Inflammatory macrophage treated with lipopolysaccharide for 1 hour (primary cell): ENCODE data around the gene SCAF11.

ENCODE experiments used
- DNase-seq, 2 donors: peaks; one replicate each; pipeline ENCODE4 v3.0.0-alpha.2; 2020 to 2022

Gene SCAF11

GRCh38 chr12:45977620-45978019, 12.8 kb downstream of the SCAF11 start:
- no peak for DNase-seq

- no peak for DNase-seq
These were observed 14.9 kb downstream of the SCAF11 start for GRCh38 chr12:45975506-45975905.

GRCh38 chr12:45974883-45975282, 15.5 kb downstream of the SCAF11 start:
- DNase-seq = no peak

- no peak for DNase-seq
These were observed 16.1 kb downstream of the SCAF11 start for GRCh38 chr12:45974171-45974719.

DNA sequence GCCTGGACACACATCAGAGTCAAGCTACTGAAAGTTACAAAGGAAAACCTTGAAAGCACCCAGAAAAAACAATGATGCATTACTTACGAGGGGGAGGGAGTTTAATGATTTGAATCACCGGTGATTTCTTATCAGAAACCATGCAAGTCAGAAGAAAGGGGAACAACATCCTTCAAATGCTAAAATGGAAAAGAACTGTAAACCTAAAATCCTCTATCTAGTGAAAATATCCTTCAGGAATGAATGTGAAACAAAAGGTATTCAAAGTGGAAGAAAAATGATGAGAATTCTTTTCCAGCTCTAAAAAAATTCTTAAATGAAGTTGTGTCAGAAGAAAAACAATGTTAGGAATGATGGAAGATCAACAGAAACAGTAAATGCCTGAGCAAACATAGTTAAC, 16.8 kb downstream of the SCAF11 start:
- DNase-seq = no peak

GRCh38 chr12:45970391-45970790, 20.0 kb downstream of the SCAF11 start:
- DNase-seq = no peak

GRCh38 chr12:45969084-45969483, 21.3 kb downstream of the SCAF11 start:
- DNase-seq = no peak

- DNase-seq = no peak
These were observed 23.9 kb downstream of the SCAF11 start for GRCh38 chr12:45966486-45966885.

- no peak for DNase-seq
These were observed 27.6 kb downstream of the SCAF11 start for GRCh38 chr12:45962553-45963325.

DNA sequence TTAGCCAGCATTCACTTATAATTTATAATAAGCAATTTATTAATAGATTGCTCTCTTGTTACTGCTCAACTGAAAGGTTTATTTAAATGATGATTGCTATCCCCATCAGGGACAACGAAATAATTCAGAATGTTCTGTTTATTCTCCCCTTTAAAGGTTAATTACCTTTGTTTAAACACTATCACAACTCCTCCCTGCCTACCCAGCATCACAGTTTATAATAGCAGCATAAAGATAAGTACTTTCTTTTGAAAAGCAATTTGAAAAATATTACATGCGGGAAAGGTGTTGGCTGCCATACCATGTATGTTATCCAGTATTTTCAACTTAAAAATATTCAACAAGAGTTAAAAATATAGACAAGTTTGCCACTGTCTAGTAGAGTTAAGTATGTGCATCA, 30.6 kb downstream of the SCAF11 start:
- no peak for DNase-seq

DNA sequence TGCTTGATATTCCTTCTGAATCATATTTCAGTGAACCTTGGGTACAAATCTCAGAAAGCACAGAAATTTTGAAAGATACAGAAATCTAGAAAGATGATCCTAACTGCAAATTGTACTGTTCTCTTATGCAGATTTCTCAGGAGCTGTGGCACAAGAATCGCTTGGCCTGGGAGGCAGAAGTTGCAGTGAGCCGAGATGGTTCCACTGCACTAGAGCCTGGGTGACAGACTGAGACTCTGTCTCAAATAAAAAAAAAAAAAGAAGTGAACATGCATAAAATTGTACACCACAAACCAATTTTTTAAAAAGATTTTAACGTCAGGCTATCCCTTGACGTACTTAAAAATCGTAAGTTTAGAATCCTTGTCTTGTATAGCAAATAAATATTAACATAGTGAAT, 31.3 kb downstream of the SCAF11 start:
- no peak for DNase-seq

- no peak for DNase-seq
These were observed 41.8 kb downstream of the SCAF11 start for GRCh38 chr12:45948546-45948945.

- no peak for DNase-seq
These were observed 43.9 kb downstream of the SCAF11 start for GRCh38 chr12:45946435-45946834.

DNA sequence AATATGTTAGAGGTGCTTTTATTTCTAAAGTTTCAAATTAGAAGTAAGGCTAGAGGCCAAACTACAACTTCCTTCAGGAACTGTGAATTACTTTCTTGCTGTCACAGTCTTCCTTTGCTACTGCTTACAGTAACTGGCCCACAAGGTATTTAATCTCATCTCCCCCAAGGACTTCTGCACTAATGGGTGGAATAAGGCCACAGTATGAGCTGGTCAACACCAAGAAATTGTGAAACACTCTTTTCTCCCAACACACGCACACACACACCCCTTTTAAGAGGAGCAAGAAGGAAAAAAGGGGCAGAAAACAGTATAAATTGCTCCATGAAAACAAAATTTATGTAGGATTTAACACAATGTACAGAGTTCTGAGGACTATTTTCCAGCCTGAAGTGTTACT, 45.6 kb downstream of the SCAF11 start:
- DNase-seq = no peak

GRCh38 chr12:45939759-45940158, 50.6 kb downstream of the SCAF11 start:
- DNase-seq = no peak

GRCh38 chr12:45938566-45938965, 51.8 kb downstream of the SCAF11 start:
- DNase-seq = no peak

DNA sequence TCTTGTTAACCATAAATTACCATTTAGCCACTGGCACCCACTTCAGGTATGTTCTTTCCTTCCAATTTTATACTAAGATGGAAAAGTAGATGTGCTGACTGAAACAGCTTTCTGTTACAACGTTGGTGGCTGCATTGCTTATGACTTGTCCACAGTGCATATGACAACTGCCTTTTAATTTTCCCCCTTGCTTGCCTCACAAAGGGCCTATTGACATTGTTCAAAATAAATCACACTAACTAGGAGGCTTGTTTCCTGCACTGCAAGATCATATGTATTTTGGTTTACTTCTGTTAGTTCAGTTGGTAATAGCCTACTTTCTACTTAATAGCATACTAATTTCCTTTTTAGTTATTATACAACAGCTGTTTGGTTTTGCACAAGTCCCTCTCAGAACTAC, 55.4 kb downstream of the SCAF11 start:
- DNase-seq = no peak

- no peak for DNase-seq
These were observed 56.9 kb downstream of the SCAF11 start for GRCh38 chr12:45933504-45933903.

DNA sequence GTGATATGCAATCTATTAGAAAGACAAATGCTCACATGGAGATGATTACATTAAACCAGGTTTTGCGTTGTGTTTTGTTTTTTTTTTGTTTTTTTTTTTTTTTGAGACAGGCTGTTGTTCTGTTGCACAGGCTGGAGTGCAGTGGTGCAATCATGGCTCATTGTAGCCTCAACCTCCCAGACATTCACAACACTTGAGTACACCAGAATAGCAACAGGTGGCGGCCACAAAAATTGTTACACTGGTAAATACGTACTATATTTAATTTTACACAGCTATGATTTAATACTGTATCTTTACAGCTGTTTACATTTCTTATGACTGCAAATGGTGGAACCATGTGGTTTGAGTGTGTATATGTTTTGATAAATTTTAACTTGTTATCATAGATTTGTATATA, 60.0 kb downstream of the SCAF11 start:
- DNase-seq = no peak

- no peak for DNase-seq
These were observed 62.1 kb downstream of the SCAF11 start for GRCh38 chr12:45928309-45928708.

DNA sequence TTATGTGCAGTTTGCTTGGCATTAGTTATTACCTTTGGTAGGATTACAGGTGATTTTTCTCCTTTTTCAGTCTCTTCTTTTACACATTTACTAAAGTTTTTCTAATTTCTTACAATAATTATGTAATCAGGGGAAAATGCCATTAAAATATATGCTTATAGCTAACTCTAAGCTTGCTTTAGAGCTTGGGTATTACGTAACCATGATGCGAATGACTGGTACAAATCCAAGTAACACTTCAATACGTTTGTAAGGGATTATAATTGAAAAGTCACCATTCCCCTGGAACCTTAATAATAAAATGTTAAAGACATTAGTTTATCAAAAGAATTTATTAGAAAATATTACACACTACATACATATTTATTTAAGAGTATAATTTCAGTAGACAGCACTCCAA, 71.6 kb downstream of the SCAF11 start:
- no peak for DNase-seq

DNA sequence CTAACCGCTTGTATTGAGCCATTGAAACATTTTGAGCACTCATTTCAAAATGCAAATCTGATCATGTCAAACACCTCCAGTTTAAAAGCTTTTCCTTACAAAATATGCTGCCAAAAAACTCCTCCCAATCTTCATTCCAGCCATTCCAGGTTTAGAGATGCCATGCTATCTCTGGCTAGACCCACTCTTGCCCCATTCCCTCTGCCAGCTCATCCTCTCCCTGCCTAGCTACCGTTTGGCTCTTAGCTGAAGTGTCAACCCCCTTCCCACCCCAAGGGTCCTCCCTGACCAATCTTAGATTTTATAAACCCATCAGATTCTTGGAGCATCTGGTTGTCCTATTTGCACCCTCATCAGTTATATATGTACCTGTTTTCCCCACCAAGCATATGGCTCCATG, 75.0 kb downstream of the SCAF11 start:
- DNase-seq = no peak

GRCh38 chr12:45914090-45914489, 76.3 kb downstream of the SCAF11 start:
- DNase-seq = no peak

DNA sequence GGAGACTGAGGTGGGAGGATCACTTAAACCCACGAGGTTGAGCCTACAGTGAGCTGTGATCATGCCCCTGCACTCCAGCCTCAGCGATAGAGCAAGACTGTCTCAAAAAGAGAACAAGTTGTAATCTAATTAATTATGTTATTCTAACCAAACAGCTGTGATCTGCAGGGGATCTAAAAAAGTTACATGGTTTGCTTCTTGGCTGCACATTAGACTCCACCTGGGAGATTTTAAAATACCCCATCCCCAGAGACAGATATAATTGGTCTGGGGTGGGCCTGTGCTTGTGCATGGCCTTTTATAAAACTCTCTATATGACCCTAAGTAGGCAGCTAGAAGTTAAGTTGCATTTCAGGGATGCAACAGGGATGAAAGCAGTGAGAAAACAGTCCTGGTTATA, 76.7 kb downstream of the SCAF11 start:
- no peak for DNase-seq

GRCh38 chr12:45912774-45913173, 77.6 kb downstream of the SCAF11 start:
- no peak for DNase-seq
